Measurements from ENCODE around the gene ELOA.

- TF ChIP-seq CTCF (IDR thresholded peaks at IDR 0.05) (no peak), EP300 (IDR thresholded peaks at IDR 0.05) (no peak)
These were observed 44.4 kb downstream of the ELOA start for GRCh38 chr1:23787701-23788100.

Measured in suprapubic skin (tissue), 3 donors.